NT2/D1 (cell line): ENCODE data around the gene PTCD3.

Experiments
- SUZ12 ChIP-seq: IDR thresholded peaks from 2 replicates; pipeline ENCODE4 v1.6.1; 2011; ENCODE audit not compliant: insufficient read length, insufficient read depth; ENCODE audit errors: extremely low read depth
- YY1 ChIP-seq: IDR thresholded peaks from 2 replicates; pipeline ENCODE4 v1.6.1; 2011; ENCODE audit not compliant: insufficient read length, insufficient read depth
- ZNF274 ChIP-seq: IDR thresholded peaks from 2 replicates; pipeline ENCODE4 v1.6.1; 2011; ENCODE audit warnings: mild to moderate bottlenecking, low read depth, low read length

DNA sequence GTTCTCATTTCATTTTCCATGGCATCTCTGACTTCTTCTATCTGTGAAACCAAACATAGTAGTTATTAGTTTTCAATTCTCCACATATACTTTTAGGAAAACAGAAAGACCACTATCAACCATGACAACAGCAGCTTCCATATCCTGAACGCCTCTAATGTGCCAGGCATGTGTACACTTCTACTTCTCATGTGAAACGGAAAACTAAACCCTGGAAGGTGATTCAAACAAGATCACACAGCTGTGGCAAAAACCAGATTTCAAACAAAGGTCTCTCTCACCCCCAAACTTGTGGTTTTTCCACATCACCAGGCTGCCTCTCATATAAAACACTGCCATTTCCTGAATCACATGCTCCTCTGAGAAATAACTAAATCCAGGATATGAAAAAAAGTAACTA, 41.8 kb downstream of the PTCD3 start:
- TF ChIP-seq YY1 (no peak), SUZ12 (no peak), ZNF274 (no peak)
